ENCODE results near the gene RASL11B.

The RASL11B gene

DNA sequence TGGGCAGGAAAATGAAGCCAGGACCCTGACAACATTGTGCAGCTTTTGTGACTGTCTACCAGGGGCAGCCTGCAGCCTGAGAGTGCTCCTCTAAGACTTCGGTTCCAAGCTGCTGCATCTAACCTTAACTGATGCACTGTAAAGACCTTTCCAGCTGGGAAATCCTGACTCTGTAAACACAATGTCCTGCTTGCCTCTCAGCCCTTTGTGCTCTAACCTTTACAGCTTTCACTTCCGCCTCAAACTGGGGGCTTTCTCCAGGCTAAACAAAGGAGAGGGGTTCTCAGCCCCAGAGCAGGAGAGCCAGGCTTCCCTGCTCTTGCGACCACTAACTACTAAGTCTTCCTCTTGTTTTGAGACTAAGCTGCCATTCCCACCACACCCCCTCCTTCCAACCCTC, 19.3 kb upstream of the RASL11B start:
- in situ Hi-C loops (cut with MboI; ENCODE audit: low sequenced_read_pairs) = no loop called here

DNA sequence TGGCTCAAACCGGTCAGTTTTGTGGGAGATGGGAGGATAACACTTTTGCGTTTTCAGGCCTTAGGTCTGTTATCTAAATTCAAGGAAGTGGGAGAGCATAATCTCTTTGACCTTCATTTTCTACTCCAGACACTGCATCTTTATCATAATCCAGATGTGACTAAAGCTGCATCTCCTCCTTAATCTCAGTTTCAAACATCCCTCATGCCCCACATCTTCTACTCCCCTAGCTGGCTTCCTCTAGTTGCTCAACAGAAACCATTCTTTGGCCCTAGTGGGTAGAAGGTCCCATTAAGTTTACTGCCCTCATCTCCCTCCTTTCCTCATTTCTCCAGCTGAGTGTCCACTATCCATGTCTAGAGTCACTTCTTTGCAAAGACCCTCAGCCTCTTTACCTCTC, 18.8 kb upstream of the RASL11B start:
- in situ Hi-C loops (cut with MboI; ENCODE audit: low sequenced_read_pairs) = no loop called here

DNA sequence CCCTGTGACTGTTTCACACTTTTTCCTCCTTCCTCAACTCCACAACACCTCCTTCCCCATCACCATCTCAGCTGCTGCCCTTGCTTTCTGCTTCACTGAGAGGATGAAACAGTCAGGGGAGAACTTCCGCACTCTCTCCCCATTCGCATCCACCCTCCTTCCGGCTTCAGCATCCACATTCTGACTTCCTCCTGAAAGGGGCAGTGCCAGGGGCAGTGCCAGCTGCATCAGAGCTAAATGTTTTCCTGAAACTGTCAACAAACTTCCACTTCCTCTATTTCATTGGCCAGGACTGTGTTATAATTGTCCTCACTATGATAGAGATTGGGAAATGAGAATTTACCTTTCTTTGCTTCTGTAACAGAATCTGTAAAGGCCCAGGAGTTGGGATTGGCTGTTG, 18.2 kb upstream of the RASL11B start:
- in situ Hi-C loops (cut with MboI; ENCODE audit: low sequenced_read_pairs) = no loop called here

DNA sequence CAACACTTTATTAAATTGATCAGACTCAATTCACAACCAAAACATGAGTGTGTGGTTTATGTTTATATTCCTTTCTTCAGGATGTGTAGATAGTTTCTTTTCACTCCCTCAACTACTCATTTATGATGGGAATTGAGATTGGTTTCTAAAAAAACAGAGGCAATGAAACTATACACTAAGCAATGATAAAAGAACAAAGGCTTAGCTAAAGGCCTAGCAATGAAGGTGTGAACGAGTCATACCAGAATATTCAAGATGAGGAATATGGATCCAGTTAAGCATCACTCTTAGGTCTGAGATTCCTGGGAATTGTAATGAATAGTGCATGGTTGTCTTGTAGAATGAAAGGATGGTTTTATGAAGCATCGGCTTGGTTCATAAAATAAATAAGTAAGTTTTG, 17.5 kb upstream of the RASL11B start:
- in situ Hi-C loops (cut with MboI; ENCODE audit: low sequenced_read_pairs) = no loop called here

DNA sequence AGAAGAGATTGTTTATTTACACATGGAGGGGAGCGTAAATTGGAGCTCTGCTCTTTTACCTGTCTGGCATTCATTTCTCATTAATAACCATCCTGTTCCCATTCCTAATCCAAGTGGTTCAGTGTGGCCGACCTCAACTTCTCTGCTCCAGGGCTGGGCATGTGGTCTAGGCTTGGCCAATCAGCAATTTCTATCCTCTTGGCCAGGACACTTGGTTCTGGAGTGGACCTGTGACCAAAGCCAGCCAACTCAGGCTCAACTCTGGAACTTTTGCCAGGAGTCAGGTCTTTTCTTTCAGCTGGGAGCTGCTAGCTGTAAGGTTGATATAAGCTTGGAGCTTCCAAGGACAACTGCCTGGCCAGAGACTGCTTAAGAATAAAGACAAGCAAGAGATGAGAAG, 15.6 kb upstream of the RASL11B start:
- in situ Hi-C loops (cut with MboI; ENCODE audit: low sequenced_read_pairs) = no loop called here

DNA sequence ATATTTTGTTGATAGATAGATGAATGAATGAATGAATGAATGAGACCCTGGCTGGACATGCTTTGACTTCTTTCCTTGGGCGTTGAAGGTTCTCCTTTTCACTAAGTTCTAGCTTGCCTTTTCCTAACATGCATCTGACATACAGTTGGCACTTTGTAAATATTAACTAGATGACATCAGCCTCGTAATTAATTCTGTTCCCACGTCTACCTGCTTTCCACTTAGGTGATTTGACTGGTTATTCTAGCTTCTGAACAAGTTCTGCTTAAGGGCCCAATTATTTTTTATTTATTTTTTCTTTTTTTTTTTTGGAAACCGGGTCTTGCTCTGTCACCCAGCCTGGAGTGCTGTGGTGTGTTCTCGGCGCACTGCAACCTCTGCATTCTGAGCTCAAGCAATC, 13.9 kb upstream of the RASL11B start:
- in situ Hi-C loops (cut with MboI; ENCODE audit: low sequenced_read_pairs) = no loop called here

DNA sequence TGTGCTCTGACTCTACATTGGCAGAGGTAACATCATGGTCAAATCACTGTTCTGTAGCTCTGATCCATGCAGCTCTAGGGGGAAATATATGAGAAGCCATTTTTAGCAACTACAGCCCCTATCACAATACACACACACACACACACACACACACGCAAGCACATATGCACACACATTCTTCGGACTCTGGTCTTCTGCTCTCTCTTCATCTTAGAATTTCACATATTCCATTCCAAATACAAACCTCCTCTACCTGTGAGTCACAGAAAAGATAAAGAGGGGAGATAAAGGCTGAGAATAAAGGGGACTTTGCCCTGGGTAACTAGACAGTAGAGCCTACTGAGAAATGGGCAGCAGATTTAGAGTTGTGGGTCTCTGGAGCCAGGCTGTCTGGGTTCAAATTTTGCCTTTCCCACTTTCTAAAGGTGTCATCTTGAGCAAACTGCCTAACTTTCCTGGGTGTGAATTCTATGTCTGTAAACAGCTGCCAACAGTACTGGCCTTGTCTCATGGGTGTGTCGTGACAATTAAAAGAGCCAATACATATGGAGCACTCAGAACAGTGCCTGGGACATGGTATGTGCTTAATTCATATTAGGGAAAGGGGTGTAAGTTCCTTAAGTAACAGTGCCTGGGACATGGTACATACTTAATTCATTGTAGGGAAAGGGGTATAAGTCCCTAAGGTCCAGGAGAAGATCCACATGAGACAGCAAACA, 11.6 kb upstream of the RASL11B start:
- in situ Hi-C loops (cut with MboI; ENCODE audit: low sequenced_read_pairs) = no loop called here

DNA sequence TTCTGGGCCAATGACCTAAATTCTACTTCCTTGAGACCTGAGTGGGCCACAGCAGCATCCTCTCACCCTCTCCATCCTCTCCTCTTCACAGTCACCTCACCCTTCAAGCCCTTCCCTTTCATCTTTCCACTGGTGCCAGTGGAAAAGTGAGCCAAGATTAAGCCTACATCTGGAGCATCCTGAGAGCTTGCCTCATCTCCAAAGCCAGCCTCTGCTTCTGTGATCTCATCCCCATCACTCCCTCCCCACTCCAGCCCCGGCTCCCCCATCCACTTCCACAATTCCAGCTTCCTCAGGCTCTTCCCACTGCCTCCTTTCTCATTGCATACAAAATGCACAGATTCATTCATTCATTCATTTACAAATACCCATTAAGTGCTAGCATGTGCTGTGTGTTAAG, 10.1 kb upstream of the RASL11B start:
- in situ Hi-C loops (cut with MboI; ENCODE audit: low sequenced_read_pairs) = no loop called here

DNA sequence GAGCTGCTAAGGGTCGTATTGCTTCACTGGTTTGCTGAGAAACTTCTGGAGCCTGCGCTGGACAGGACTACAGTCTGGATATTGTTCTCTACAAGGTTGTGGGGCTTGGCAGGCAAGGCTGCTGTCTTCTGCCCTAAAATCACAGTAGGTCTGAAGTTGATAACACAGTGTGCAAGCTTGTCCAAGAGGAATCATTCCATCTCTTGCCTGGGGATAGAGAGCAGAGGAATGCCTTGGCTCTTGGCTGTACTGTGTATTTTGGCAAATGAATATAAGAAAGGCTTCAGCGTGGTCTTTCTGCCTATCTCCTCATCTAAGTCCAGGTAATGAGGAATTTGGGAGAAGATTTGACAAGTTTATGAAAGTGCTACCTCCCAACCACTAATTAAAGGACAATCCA, 9.4 kb upstream of the RASL11B start:
- in situ Hi-C loops (cut with MboI; ENCODE audit: low sequenced_read_pairs) = no loop called here

DNA sequence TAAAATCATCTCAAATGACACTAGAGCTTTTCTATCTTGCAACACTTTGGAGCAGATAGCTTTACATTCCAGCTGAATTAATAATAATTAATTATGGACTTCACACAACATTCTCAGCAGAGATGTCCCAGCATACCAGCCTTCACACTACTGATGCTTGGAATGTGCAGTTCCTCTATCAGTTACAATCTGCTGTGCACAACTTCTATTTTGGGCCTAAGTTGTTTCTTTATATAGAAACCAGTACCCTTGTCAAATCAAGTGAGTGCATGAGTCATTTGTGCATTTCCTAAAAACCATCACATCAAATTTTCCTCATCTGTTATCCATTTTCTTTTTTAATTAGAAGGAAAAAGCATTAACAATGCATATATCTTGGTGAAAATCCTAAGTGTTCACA, 8.8 kb upstream of the RASL11B start:
- in situ Hi-C loops (cut with MboI; ENCODE audit: low sequenced_read_pairs) = no loop called here

DNA sequence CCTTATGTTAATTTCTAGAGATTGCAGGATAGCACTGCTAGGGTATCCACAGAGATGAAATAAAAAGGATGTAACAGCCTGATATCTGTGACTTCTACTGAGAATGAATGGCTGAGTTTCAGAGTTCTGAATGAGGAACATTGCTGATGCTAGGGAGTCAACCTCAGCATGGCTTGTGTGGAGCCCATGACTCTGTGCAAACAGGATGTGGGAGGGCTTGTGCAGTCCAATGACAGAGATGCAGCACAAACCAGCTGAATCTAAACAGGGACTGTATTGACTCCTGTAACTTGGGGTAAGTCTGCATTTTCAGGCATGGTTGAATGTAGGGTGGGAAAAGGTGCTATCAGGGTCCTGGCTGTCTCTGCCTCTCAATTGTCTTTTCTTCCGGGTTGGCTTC, 5.3 kb upstream of the RASL11B start:
- in situ Hi-C loops (cut with MboI; ENCODE audit: low sequenced_read_pairs) = no loop called here

DNA sequence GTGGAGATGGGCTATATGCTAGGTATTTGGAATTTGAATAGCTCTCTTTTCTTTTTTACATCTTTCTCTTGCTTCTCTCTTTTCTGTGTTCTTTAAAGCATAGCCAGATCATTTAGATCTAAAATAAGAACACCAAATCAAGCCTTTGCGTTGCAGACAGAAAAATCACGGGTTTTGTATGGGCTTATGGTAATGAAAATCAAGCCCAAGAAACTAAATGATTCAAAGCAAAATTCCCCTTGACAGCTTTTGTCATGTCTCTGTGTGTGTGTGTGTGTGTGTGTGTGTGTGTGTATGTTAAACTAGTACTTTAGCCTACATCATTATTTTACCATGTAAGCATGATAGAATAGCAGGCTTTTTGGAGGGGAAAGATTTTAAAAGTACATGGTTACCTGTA, 1.8 kb upstream of the RASL11B start:
- in situ Hi-C loops (cut with MboI; ENCODE audit: low sequenced_read_pairs) = no loop called here

DNA sequence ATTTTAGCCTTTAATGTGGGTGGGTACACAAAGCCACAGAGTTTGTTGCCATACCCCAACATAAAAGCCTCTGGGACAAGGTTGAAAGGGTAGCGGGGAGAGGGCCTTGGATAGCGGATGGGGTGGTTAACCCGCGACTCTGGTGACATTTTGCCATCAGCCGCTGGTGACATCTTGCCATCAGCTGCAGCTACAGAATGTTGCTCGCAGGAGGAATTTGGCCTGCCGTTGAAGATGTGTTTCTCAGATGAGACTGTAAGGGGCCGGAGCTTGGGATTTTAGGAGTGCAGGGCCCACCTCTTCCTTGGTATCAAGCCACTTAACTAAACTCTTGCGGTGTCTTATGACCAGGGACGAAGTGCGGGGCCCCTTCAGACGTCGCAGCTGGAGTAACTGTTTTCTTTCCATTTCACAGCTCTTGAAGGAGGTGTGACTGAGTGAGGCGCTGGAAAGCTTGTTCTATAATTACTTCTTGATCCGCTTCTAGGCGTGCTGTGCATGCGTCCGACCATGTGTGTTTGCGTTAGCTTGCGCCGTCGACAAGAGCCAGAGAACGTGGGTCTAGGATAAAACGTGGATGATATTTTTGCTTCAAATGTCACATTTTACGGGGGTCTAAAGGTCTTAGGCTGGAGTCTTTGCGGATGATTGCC, 820 bp upstream of the RASL11B start:
- in situ Hi-C loops (cut with MboI; ENCODE audit: low sequenced_read_pairs) = no loop called here

DNA sequence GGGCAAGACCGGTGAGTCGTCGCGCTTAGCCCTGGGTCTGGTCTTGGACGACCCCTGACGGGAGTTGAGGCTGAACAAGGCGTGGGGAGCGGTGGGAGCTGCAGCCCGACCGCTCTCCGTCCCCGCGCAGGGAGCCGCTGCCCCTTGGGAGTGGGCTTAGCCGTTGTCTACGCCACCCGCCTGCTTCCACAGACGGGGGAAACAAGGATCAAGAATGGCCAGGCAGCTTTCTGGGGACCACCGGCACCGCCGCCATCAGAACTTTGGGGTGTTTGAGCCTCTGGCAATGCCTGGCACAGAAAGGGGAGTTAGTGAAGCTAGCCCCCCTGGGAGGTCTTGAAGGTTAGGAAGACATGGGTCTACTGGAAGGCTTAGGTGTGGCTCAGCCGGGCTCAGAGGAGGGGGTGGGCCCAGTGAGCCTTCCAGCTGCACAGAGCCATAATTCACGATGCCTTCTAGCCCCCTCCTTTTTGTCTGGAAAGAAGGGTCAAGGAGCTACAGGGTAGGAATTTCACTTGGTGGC, 583 bp downstream of the RASL11B start:
- in situ Hi-C loops (cut with MboI; ENCODE audit: low sequenced_read_pairs) = no loop called here

DNA sequence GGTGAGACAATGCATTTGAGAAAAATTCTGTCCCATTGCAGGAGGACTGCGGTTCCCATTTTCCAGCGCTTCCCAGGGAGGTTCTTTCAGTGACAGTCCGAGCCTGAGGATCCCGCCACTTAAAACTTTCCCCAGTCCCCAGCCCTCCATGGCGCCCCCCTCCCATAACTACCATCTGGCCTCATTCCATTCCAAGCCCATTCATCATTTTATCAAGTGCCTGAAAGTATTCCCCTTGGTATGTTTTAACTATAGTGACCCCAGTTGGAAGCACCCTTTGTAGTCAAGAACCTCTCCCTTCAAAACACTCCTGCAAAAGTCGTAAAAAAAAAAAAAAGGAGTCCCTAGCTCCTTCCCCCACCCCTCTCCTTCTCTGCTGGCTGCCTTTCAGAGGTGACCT, 1.2 kb downstream of the RASL11B start:
- in situ Hi-C loops (cut with MboI; ENCODE audit: low sequenced_read_pairs) = no loop called here

DNA sequence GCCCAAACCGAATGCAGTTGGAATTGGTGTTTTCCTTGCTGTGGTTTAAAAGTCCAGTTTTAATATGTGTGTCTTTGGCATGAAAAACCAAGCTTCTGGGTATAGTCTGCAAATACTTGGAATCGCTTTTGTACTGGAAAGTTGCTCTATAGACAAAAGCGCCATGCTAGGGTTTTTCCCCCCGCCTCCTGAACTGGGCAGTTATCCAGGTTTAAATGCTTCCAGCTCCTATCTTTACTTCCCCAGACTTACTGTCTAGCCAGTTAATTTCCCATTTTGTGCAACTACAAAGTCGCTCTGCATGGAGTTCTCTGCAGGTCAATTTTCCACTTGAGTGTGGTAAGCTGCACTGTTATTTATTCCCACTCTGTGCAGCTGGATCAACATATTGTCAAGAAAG, 2.7 kb downstream of the RASL11B start:
- in situ Hi-C loops (cut with MboI; ENCODE audit: low sequenced_read_pairs) = no loop called here

DNA sequence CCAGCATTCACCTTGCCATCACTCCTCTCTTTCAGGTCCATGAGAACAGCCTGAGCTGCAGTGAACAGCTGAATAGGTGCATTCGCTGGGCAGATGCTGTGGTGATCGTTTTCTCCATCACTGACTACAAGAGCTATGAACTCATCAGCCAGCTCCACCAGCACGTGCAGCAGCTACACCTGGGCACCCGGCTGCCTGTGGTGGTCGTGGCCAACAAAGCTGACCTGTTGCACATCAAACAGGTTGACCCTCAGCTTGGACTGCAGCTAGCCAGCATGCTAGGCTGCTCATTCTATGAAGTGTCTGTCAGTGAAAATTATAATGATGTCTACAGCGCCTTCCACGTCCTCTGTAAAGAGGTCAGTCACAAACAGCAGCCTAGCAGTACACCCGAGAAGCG, 3.2 kb downstream of the RASL11B start:
- in situ Hi-C loops (cut with MboI; ENCODE audit: low sequenced_read_pairs) = no loop called here

DNA sequence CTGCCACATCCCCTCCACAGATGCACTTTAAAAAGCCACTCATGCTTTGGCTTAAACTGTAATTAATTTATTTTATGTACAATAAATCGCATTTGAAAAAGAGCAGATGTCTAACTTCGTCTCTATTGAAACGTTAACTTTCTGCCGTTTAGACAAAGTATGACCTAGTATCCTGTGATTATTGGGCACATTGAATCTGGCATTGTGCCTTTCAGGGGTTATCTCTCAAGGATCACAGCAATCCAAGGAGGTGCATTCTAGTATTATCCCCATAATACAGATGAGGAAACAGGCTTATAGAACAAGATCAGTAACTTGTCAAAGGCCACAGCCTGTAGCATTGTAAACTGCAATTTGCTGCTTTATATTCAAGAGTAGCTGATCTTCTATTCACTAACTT, 4.6 kb downstream of the RASL11B start:
- in situ Hi-C loops (cut with MboI; ENCODE audit: low sequenced_read_pairs) = no loop called here

DNA sequence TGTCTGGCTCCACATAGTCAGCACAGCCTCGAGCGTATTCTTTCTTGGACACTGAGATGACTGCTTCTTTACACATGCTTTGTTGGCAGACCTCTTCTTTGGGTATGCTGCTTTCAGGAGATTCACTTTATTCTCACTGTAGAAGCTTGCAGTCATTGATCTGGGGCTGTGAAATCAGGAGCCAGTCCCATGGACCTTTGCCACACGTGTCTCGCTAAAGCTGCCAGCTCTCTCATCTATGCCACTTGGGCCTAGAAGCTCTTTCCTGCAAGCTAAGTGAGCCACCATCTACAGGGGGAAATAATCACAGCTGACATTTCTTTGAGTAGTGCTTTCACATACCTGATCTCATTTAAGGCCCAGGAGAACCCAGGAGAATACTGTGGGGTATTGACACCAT, 5.0 kb downstream of the RASL11B start:
- in situ Hi-C loops (cut with MboI; ENCODE audit: low sequenced_read_pairs) = no loop called here

DNA sequence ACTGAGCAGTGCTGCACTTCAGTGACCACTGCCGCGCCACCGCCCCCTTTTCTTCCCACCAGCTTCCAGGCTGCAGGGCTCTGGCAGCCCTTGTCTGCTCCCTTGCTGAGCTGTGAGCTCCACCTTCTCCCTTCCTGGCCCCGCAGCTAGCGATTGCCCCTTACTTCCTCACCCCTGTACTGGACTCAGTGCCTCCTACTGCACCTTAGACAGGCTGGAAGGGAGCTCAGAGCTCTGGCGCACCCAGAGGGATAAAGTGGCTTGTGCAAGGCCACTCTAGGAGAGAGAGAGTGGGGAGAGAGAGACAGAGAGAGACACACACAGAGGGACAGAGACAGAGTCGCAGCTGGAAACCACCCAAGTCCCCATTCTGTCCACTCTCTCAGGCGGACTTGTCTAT, 6.0 kb downstream of the RASL11B start:
- in situ Hi-C loops (cut with MboI; ENCODE audit: low sequenced_read_pairs) = no loop called here

DNA sequence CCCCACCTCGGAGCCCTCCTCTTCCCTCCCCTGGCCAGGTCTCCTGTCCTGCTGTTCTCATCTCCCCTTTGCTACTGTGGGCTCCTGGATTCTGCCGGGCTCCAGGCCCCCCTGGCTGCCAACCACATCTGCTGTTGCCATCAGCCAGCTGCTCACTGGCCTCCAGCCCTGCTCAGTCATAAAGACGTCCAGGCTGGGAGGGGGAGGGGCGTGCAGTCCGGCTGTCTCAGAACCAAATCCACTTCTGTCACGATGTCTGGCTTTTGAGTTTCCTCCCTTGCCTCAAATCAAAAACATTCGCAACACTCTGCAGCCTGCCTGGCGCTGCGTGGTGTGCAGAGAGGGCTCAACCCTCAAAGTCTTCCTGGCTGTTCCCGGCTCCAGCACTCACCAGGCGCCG, 7.1 kb downstream of the RASL11B start:
- in situ Hi-C loops (cut with MboI; ENCODE audit: low sequenced_read_pairs) = no loop called here

DNA sequence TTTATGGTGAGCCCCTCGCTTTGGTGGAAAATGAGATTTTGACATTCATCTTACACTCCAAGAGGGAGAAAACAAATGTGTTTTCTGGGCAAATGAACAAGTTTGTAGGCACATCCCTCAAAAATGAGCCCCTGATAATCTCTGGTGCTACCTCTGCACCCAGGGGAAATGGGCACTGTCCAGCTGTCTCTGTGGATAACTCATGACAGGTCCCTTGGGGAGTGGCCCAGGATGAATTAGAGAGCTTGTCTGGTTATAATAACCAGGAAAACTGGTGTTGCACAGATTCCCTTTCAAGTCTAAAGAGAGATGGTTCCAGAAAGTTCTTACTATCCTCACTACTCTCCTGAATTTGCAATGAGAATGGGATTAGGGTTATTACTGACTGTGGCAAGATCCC, 7.5 kb downstream of the RASL11B start:
- in situ Hi-C loops (cut with MboI; ENCODE audit: low sequenced_read_pairs) = no loop called here

DNA sequence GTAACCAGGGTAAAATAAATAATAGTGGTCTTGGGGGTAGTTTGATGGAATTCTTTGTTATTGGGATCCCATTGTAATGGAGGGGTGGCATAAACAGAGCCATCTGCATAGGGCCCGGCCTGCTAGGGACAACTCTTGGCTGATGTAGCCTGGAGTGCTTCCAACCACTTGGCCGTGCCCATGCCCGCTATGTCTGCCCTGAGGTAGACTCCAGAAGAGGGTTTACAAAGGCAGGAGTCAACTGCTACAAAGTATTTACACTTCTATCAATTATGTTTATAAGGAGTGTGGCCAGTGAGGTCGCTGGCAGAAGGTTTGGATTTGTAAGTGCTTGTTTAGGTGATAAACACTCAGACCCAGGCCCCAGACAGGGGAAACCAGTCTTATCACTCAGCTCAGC, 8.1 kb downstream of the RASL11B start:
- in situ Hi-C loops (cut with MboI; ENCODE audit: low sequenced_read_pairs) = no loop called here

Data from HL-60/S4 treated with retinoic acid at 250 ng/mL for 4 days and 3 days (cell line).